ENCODE results near the gene KCND3. TPM values are rescaled to one million over a fixed set of nuclear protein-coding genes. Genes with fewer than 3 reads are reported as not detected.

The KCND3 gene
- total and polyA plus RNA-seq, 2 of the 4 experiments (the other 2 are of a cell fraction), result under 0.01 to 0.03 TPM

DNA sequence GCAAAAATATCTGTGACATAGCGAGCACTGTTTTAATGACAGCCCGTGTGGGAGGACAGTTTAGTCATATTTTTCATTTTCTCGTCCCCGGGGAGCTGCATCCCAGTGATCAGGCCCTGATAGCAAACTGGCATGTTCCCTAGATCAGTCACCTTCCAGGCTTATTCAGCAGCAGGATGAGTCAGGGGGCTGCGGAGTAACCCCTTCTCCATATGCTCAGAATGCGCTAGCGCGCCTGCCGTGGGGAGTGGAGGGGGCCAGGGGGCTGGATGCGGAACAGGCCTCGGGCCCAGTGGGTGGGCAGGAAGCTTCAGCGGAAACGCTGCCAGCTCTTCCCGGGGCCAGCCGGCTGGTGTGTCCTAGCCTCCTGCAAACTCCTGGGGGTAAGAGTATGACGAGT, 94.0 kb downstream of the KCND3 start:
- Histone ChIP-seq H3K4me1 (ENCODE audit: control insufficient read depth, insufficient read depth, low read length) (no peaks in the 10 kb centered on the region), H3K9me3 (ENCODE audit: control insufficient read depth, insufficient read depth, low read length) (no peaks in the 10 kb centered on the region), H4K8ac (ENCODE audit: low read depth in 2 of 2, low read length in 2 of 2) (no peak overlapping the region), H2BK15ac (ENCODE audit: low read depth, low read length) (no peak overlapping the region), H2BK5ac (ENCODE audit: low read depth, low read length, poor library complexity, severe bottlenecking) (no peak overlapping the region), H3K56ac (ENCODE audit: extremely low read depth, insufficient read depth, low read length) (no peak overlapping the region), H3K4ac (ENCODE audit: low read depth, low read length) (no peak overlapping the region), H3K27me3 (ENCODE audit: control insufficient read depth, insufficient read depth, low read length) (peaks cover 24% of the 10 kb centered on the region; the same call in 1 of the 2 replicates), H2AK9ac (replicated peaks; ENCODE audit: low read depth, low read length, poor library complexity) (no peak overlapping the region), H2AK5ac (ENCODE audit: low read depth, low read length) (no peak overlapping the region), H4K91ac (ENCODE audit: insufficient read depth, low read depth, low read length) (no peak overlapping the region), H2BK120ac (ENCODE audit: low read depth, low read length) (no peak overlapping the region), H3K23ac (ENCODE audit: low read depth, low read length) (no peak overlapping the region), H3K9ac (ENCODE audit: low read depth, low read length) (no peak overlapping the region), H3K18ac (ENCODE audit: low read depth, low read length) (no peak overlapping the region), H4K20me1 (ENCODE audit: insufficient read depth, low read length) (no peaks in the 10 kb centered on the region), H3K14ac (replicated peaks; ENCODE audit: low read depth, low read length) (no peak overlapping the region), H3K9me1 (ENCODE audit: insufficient read depth, low read length) (no peaks in the 10 kb centered on the region; the same call in 1 of the 2 replicates), H3K36me3 (ENCODE audit: control insufficient read depth, insufficient read depth, low read length) (no peaks in the 10 kb centered on the region), H2AFZ (replicated peaks; ENCODE audit: low read length, poor library complexity) (peak overlapping the region; percentile 51), H2BK20ac (ENCODE audit: low read depth, low read length) (no peak overlapping the region), H3K27ac (ENCODE audit: insufficient read depth, low read length) (no peak overlapping the region), H3K4me2 (ENCODE audit: low read depth, low read length) (no peak overlapping the region), H3K4me3 (ENCODE audit: insufficient read depth, low read depth, low read length) (no peak overlapping the region), H3K79me1 (ENCODE audit: low read depth in 1 of 2, low read length in 2 of 2) (no peaks in the 10 kb centered on the region), H4K5ac (ENCODE audit: low read depth, low read length) (no peak overlapping the region)
- ChIA-PET POLR2A (ENCODE audit: unreplicated experiment) (no interaction called here), CTCF (interaction anchor here (0.9 kb wide), 1 partner anchor 16 kb away, joined by 3 read pairs; no protein-coding TSS in a partner anchor)
- ATAC-seq (ENCODE audit: low read depth) (no peak), DNase-seq (peak; percentile 3)
- intact Hi-C loops (cut with micrococcal nuclease), result no loop called here
- 25% methylated on average over 2 of the region's 16 CpGs; no CpG with 5 or more reads in 1 of the 2 experiments for WGBS, 2 experiments (ENCODE audit: extremely low coverage in 2 of 2, insufficient read length in 1 of 2)
- BruUV-seq (replicated peaks), result no TSS peak
- dilution Hi-C loops (cut with HindIII; ENCODE audit: low sequenced_read_pairs, unreplicated experiment), result no loop called here
- TF ChIP-seq FOS (IDR thresholded peaks at IDR 0.05; ENCODE audit: low read depth, low read length) (no peak), CHD1 (IDR thresholded peaks at IDR 0.05; ENCODE audit: low read depth, low read length) (no peak), MAFK (IDR thresholded peaks at IDR 0.05; ENCODE audit: low read depth, low read length) (no peak), BHLHE40 (IDR thresholded peaks at IDR 0.05; ENCODE audit: low read depth, low read length) (no peak), NFE2L2 (IDR thresholded peaks at IDR 0.05; ENCODE audit: low read depth, low read length) (no peak)
- in situ Hi-C loops (cut with MboI; ENCODE audit: low sequenced_read_pairs), result no loop called here

All from IMR-90 (cell line).